ENCODE data around the gene PLCH2. TPM values are rescaled to one million over a fixed set of nuclear protein-coding genes. Genes with fewer than 3 reads are reported as not detected.
A peak's percentile ranks its signal among the peaks of the same experiment; 100 is the strongest.

The PLCH2 gene
- total and polyA plus RNA-seq, 9 of the 15 experiments (the other 6 are each of a cell fraction or from before 2014, with no cell fraction given), result 0.16 TPM; not detected in 8

GRCh38 chr1:2544093-2544874 lies 68.2 kb downstream of the PLCH2 start (continued):
- TF ChIP-seq, protein P1, sequence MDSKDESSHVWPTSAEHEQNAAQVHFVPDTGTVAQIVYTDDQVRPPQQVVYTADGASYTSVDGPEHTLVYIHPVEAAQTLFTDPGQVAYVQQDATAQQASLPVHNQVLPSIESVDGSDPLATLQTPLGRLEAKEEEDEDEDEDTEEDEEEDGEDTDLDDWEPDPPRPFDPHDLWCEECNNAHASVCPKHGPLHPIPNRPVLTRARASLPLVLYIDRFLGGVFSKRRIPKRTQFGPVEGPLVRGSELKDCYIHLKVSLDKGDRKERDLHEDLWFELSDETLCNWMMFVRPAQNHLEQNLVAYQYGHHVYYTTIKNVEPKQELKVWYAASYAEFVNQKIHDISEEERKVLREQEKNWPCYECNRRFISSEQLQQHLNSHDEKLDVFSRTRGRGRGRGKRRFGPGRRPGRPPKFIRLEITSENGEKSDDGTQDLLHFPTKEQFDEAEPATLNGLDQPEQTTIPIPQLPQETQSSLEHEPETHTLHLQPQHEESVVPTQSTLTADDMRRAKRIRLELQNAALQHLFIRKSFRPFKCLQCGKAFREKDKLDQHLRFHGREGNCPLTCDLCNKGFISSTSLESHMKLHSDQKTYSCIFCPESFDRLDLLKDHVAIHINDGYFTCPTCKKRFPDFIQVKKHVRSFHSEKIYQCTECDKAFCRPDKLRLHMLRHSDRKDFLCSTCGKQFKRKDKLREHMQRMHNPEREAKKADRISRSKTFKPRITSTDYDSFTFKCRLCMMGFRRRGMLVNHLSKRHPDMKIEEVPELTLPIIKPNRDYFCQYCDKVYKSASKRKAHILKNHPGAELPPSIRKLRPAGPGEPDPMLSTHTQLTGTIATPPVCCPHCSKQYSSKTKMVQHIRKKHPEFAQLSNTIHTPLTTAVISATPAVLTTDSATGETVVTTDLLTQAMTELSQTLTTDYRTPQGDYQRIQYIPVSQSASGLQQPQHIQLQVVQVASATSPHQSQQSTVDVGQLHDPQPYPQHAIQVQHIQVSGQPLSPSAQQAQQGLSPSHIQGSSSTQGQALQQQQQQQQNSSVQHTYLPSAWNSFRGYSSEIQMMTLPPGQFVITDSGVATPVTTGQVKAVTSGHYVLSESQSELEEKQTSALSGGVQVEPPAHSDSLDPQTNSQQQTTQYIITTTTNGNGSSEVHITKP (IDR thresholded peaks at IDR 0.05; ENCODE audit: partially characterized antibody), result peak; percentile 54
- TF ChIP-seq MED1 (CRISPR knock-in tag; IDR thresholded peaks at IDR 0.05; ENCODE audit: borderline replicate concordance) (no peak), ZNF583 (CRISPR knock-in tag; IDR thresholded peaks at IDR 0.05) (peak; percentile 21), PHF8 (IDR thresholded peaks at IDR 0.05; ENCODE audit: borderline replicate concordance, low read length) (peak; percentile 10; the same call in 1 of the 2 replicates), MAX (CRISPR knock-in tag; IDR thresholded peaks at IDR 0.05) (peak; percentile 85), L3MBTL2 (IDR thresholded peaks at IDR 0.05) (peak; percentile 86), THRB (CRISPR knock-in tag; conservative IDR thresholded peaks at IDR 0.05) (no peak), ZNF232 (CRISPR knock-in tag; IDR thresholded peaks at IDR 0.05) (no peak), ZBTB17 (CRISPR knock-in tag; IDR thresholded peaks at IDR 0.05) (peak; percentile 26), ZNF124 (CRISPR knock-in tag; IDR thresholded peaks at IDR 0.05) (no peak), TEAD4 (IDR thresholded peaks at IDR 0.05; ENCODE audit: low read length) (0 out of 2 replicates have a peak, but pooled peaks have one; percentile 0), TEAD4 (CRISPR knock-in tag; IDR thresholded peaks at IDR 0.05; ENCODE audit: borderline replicate concordance) (no peak)
- TF ChIP-seq, protein P2, sequence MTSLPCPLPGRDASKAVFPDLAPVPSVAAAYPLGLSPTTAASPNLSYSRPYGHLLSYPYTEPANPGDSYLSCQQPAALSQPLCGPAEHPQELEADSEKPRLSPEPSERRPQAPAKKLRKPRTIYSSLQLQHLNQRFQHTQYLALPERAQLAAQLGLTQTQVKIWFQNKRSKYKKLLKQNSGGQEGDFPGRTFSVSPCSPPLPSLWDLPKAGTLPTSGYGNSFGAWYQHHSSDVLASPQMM (CRISPR knock-in tag; IDR thresholded peaks at IDR 0.05), result no peak
- TF ChIP-seq, protein P3, sequence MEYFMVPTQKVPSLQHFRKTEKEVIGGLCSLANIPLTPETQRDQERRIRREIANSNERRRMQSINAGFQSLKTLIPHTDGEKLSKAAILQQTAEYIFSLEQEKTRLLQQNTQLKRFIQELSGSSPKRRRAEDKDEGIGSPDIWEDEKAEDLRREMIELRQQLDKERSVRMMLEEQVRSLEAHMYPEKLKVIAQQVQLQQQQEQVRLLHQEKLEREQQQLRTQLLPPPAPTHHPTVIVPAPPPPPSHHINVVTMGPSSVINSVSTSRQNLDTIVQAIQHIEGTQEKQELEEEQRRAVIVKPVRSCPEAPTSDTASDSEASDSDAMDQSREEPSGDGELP (CRISPR knock-in tag; IDR thresholded peaks at IDR 0.05; ENCODE audit: borderline replicate concordance), result peak; percentile 76
- TF ChIP-seq, protein P4, sequence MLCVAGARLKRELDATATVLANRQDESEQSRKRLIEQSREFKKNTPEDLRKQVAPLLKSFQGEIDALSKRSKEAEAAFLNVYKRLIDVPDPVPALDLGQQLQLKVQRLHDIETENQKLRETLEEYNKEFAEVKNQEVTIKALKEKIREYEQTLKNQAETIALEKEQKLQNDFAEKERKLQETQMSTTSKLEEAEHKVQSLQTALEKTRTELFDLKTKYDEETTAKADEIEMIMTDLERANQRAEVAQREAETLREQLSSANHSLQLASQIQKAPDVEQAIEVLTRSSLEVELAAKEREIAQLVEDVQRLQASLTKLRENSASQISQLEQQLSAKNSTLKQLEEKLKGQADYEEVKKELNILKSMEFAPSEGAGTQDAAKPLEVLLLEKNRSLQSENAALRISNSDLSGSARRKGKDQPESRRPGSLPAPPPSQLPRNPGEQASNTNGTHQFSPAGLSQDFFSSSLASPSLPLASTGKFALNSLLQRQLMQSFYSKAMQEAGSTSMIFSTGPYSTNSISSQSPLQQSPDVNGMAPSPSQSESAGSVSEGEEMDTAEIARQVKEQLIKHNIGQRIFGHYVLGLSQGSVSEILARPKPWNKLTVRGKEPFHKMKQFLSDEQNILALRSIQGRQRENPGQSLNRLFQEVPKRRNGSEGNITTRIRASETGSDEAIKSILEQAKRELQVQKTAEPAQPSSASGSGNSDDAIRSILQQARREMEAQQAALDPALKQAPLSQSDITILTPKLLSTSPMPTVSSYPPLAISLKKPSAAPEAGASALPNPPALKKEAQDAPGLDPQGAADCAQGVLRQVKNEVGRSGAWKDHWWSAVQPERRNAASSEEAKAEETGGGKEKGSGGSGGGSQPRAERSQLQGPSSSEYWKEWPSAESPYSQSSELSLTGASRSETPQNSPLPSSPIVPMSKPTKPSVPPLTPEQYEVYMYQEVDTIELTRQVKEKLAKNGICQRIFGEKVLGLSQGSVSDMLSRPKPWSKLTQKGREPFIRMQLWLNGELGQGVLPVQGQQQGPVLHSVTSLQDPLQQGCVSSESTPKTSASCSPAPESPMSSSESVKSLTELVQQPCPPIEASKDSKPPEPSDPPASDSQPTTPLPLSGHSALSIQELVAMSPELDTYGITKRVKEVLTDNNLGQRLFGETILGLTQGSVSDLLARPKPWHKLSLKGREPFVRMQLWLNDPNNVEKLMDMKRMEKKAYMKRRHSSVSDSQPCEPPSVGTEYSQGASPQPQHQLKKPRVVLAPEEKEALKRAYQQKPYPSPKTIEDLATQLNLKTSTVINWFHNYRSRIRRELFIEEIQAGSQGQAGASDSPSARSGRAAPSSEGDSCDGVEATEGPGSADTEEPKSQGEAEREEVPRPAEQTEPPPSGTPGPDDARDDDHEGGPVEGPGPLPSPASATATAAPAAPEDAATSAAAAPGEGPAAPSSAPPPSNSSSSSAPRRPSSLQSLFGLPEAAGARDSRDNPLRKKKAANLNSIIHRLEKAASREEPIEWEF (CRISPR knock-in tag; IDR thresholded peaks at IDR 0.05), result 0 out of 2 replicates have a peak, but pooled peaks have one; percentile 40
